Kidney epithelial cell (primary cell): Measurements from ENCODE around the gene SNAP47. TPM values are rescaled to one million over a fixed set of nuclear protein-coding genes. Genes with fewer than 3 reads are reported as not detected.

Experiments
- DNase-seq: peaks from one replicate; pipeline ENCODE4 v3.0.0-alpha.2; 2010; ENCODE audit warnings: low read depth
- H3K27me3 ChIP-seq: 2 replicates; pipeline ENCODE4 v1.6.0; 2011; ENCODE audit warnings: low read length; ENCODE audit not compliant: control insufficient read depth, insufficient read depth
- H3K36me3 ChIP-seq: 2 replicates; pipeline ENCODE4 v1.5.1; 2011; ENCODE audit warnings: low read length; ENCODE audit not compliant: control insufficient read depth, insufficient read depth
- H3K4me3 ChIP-seq: 2 replicates; pipeline ENCODE4 v1.5.1; 2011; ENCODE audit warnings: low read depth, mild to moderate bottlenecking, control low read depth, low read length
- total RNA-seq: library from RNA; depleted of rRNA; stranded (reverse); fragments of >200 nt; gene quantifications from 2 replicates; pipeline ENCODE4 v1.2.3, GENCODE V29; 2015
- TF ChIP-seq, protein P1 (sequence below): IDR thresholded peaks from 2 replicates; pipeline ENCODE4 v1.5.1; 2011; ENCODE audit warnings: mild to moderate bottlenecking, moderate library complexity, low read length, control low read depth, inconsistent platforms; ENCODE audit not compliant: insufficient read depth, poor library complexity, severe bottlenecking

SNAP47 gene
- total RNA-seq, 1 donor from 2014 or later = 40.2 TPM

DNA sequence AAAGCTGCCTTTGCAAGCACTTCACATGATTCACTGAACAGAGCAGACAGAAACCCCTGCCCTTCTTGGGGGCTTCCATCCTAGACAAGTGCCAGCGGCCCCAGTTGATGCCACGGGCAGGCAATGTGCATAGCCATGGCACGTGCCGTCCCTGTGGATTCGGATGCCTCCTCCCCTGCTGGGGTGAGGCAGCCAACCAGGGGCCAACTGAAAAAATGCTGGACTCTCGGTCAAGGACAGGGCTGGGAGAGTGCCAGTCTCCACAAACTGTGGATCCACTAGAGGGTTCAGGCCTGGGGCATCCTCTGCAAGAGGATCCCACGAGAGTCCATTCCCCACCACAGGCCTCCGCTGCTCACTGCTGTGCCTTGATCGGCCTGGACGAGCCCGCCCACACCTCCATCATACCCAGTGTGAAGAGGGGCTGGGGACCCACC, 4.0 kb upstream of the SNAP47 start:
- H3K36me3 ChIP-seq = no peaks in the 10 kb centered on the region
- DNase-seq = no peak
- TF ChIP-seq, protein P1, sequence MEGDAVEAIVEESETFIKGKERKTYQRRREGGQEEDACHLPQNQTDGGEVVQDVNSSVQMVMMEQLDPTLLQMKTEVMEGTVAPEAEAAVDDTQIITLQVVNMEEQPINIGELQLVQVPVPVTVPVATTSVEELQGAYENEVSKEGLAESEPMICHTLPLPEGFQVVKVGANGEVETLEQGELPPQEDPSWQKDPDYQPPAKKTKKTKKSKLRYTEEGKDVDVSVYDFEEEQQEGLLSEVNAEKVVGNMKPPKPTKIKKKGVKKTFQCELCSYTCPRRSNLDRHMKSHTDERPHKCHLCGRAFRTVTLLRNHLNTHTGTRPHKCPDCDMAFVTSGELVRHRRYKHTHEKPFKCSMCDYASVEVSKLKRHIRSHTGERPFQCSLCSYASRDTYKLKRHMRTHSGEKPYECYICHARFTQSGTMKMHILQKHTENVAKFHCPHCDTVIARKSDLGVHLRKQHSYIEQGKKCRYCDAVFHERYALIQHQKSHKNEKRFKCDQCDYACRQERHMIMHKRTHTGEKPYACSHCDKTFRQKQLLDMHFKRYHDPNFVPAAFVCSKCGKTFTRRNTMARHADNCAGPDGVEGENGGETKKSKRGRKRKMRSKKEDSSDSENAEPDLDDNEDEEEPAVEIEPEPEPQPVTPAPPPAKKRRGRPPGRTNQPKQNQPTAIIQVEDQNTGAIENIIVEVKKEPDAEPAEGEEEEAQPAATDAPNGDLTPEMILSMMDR = no peak
- no peak overlapping the region for H3K4me3 ChIP-seq
- H3K27me3 ChIP-seq = no peaks in the 10 kb centered on the region

- no peak for DNase-seq
- Histone ChIP-seq H3K36me3 (no peaks in the 10 kb centered on the region), H3K4me3 (no peak overlapping the region), H3K27me3 (no peaks in the 10 kb centered on the region)
- TF ChIP-seq, protein P1 = no peak
Observed at GRCh38 chr1:227731696-227732585, 3.3 kb upstream of the SNAP47 start.

DNA sequence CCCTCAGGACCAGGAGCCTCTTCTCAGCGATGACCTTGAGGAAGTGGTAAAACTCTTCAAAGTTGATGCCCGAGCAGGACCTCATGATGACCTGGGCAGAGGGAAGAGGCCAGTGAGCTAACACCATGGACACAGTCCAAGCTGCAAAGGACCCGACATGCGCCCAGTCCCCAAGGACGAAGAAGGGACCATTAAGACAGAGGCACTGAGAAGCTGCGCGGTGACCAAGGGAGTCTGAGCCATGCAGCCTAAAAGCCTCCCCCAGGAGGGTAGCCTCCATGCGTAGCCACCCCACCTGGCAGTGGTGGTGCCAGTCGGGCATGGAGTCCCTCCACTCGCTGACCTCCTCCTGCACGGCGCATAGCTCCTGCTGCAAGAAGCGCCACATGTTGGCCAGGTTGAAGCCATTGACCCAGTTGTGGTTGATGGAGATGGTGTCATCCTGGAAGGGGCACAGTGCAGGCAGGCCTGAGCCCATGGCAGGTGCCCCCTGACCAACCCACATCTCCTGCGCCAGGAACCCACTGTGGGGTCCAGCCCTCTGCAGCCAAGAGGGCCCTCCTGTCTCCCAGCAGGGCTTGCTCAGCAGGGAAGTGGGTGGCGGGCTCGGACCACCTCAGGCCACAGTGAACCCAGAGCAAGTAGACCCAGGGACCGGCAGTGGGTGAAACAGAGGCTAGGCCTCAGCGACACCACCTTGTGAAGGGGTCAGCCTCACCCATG, 2.5 kb upstream of the SNAP47 start:
- no peak for DNase-seq
- TF ChIP-seq, protein P1 = no peak
- no peak overlapping the region for H3K4me3 ChIP-seq
- H3K27me3 ChIP-seq = no peaks in the 10 kb centered on the region
- H3K36me3 ChIP-seq = no peaks in the 10 kb centered on the region

DNA sequence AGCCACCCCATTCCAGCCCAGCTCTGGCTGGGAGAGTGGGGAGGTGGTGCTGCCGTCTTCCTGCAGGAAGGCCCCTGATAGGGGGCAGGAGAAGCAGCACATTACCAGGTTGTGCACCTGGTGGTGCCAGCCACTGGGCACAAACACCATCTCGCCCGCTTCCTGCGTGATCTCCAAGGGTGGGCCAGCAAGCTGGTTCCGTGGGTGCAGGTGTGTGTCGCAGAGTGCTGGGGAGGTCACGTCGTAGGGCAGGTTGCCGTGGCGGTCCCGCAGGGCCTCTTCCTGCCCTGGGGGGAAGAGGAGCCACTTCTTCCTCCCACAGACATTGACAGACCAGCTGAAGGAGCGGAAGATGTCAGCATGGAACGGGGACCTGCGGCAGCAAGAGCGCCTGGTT, 1.9 kb upstream of the SNAP47 start:
- no peaks in the 10 kb centered on the region for H3K36me3 ChIP-seq
- H3K4me3 ChIP-seq = no peak overlapping the region
- no peaks in the 10 kb centered on the region for H3K27me3 ChIP-seq
- no peak for DNase-seq
- TF ChIP-seq, protein P1 = no peak

DNA sequence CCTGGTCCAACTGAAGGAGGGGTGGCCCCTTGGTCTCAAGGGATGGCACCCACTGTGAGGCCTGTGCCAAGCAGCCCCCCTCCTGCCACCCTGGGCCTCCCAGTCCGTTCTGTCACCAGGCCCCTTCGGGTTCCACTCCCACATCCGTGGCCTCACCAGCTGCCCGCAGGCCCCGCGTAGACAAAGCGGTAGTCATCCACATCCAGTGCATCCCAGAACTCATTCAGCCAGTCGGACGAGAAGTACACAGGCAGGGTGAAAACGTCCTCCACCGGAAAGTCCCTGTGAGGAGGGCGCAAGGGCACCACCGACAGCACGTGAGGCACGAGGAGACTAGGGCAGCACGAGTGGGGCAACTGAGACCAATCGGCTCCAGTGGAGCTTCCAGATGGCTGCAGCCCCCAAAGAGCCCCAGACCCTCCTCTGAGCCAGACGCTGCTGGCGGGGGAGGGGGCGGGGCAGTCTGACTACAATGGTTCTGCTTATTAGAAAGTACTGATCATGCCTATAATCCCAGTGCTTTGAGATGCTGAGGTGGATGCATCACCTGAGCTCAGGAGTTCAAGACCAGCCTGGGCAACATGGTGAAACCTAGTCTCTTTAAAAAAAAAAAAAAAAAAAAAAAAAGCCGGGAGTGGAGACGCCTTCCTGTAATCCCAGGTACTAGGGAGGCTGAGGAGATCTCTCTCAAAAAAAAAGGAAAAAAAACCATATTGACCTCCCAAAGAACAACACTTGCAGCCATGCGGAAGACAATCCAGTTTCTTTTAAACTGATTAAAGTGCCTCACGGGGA, 1.3 kb upstream of the SNAP47 start:
- H3K4me3 ChIP-seq = peak overlapping the region; percentile 82
- H3K27me3 ChIP-seq = no peaks in the 10 kb centered on the region
- no peaks in the 10 kb centered on the region for H3K36me3 ChIP-seq
- TF ChIP-seq, protein P1 = no peak
- no peak for DNase-seq
